Mesodermal cell (in vitro differentiated cells): Measurements from ENCODE around the gene LOC101059915.
"Not testable (repeated sequence)": the region's sequence is repeated elsewhere in the genome, so short reads cannot be mapped to it uniquely, and the experiment has no call there.

Source experiments
- H3K27ac ChIP-seq: 2 replicates; pipeline ENCODE4 v1.7.0; 2013; ENCODE audit warnings: mild to moderate bottlenecking, low read depth, low read length, moderate library complexity; ENCODE audit not compliant: severe bottlenecking
- H3K36me3 ChIP-seq: 2 replicates; pipeline ENCODE4 v1.7.1; 2013; ENCODE audit warnings: mild to moderate bottlenecking, low read length, moderate library complexity; ENCODE audit not compliant: control insufficient read depth, insufficient read depth
- H3K4me1 ChIP-seq: one replicate; pipeline ENCODE4 v1.7.1; 2013; ENCODE audit warnings: mild to moderate bottlenecking, low read length; ENCODE audit not compliant: insufficient read depth, control insufficient read depth, poor library complexity, severe bottlenecking
- H3K4me3 ChIP-seq: 2 replicates; pipeline ENCODE4 v1.7.0; 2013; ENCODE audit warnings: low read length, control low read depth, mild to moderate bottlenecking; ENCODE audit not compliant: insufficient read depth, poor library complexity, severe bottlenecking; ENCODE audit errors: extremely low read depth
- H3K9me3 ChIP-seq: 2 replicates; pipeline ENCODE4 v1.7.1; 2013; ENCODE audit warnings: mild to moderate bottlenecking, low read length, moderate library complexity; ENCODE audit not compliant: control insufficient read depth
- WGBS, 2 experiments: methylation state at CpG; one replicate each; pipeline ENCODE4 v1.1.5; 2013; ENCODE audit warnings: missing lambda C conversion rate in 2 of 2; ENCODE audit not compliant: insufficient coverage in 2 of 2; 5-methylcytosine and 5-hydroxymethylcytosine counted together

Gene LOC101059915

DNA sequence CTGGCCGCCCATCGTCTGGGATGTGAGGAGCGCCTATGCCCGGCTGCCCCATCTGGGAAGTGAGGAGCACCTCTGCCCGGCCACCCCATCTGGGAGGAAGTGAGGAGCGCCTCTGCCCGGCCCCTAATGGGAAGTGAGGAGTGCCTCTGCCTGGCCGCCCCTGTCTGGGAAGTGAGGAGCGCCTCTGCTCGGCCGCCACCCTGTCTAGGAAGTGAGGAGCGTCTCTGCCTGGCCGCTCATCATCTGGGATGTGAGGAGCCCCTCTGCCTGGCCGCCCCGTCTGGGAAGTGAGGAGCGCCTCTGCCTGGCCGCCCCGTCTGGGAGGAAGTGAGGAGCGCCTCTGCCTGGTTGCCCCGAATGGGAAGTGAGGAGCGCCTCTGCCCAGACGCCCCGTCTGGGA lies 8.3 kb downstream of the LOC101059915 start:
- not testable (repeated sequence) for H3K27ac ChIP-seq, H3K36me3 ChIP-seq, H3K9me3 ChIP-seq, H3K4me1 ChIP-seq, H3K4me3 ChIP-seq
- WGBS, 2 experiments, result 100% methylated on average over 9 of the region's 23 CpGs; no CpG with 5 or more reads in 1 of the 2 experiments

- H3K27ac ChIP-seq, H3K36me3 ChIP-seq, H3K9me3 ChIP-seq, H3K4me3 ChIP-seq, H3K4me1 ChIP-seq: not testable (repeated sequence)
- 98 to 100% methylated on average over 5 to 6 of the region's 43 CpGs for WGBS, 2 experiments
These were observed 8.9 kb downstream of the LOC101059915 start for GRCh38 chrX:71676068-71676795.

DNA sequence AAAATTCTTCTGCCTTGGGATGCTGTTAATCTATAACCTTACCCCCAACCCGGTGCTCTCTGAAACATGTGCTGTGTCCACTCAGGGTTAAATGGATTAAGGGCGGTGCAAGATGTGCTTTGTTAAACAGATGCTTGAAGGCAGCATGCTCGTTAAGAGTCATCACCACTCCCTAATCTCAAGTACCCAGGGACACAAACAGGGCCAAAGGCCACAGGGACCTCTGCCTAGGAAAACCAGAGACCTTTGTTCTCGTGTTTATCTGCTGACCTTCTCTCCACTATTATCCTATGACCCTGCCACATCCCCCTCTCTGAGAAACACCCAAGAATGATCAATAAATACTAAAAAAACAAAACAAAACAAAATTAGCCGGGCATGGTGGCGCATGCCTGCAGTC lies 9.8 kb downstream of the LOC101059915 start:
- not testable (repeated sequence) for H3K36me3 ChIP-seq, H3K4me1 ChIP-seq, H3K27ac ChIP-seq, H3K4me3 ChIP-seq, H3K9me3 ChIP-seq
- WGBS, 2 experiments, result 93 to 95% methylated on average over 2 of the region's 6 CpGs

DNA sequence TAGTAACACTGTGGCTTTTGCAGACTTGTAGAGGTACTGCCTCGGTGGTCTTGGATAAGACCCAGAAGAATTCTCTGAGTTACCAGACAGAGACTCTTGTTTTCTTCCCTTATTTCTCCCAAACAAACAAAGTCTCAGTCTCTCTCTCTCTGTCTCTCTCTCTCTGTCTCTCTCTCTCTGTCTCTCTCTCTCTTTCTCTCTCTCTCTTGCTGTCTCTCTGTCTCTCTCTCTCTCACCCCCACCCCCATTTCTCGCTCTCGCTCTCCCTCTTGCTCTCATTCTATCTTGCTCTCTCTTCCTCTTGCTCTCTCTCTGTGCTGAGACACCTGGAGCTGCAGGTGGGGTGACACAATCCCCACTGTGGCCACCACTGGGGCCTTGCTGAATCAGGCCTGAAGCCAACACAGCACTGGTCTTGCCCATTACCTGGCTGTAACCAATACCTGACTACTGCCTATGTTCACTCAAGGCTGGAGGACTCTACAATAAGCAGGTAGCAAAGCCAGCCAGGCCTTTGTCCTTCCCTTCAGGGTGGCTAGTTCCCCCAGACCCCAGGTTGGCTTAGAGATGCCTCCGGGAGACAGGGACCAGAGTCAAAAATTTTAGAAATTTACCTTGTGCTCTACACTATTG lies 12.3 kb downstream of the LOC101059915 start:
- no peaks in the 10 kb centered on the region for H3K9me3 ChIP-seq
- 86 to 90% methylated on average over 2 to 3 of the region's 4 CpGs for WGBS, 2 experiments

GRCh38 chrX:71696641-71697465 lies 29.5 kb downstream of the LOC101059915 start:
- H3K36me3 ChIP-seq, H3K4me3 ChIP-seq, H3K27ac ChIP-seq, H3K4me1 ChIP-seq, H3K9me3 ChIP-seq: not testable (repeated sequence)
- no CpG with 5 or more reads among the region's 24 CpGs for WGBS, 2 experiments

More for the DNA sequence above, 12.3 kb downstream of the LOC101059915 start:
- Histone ChIP-seq H3K36me3 (no peaks in the 10 kb centered on the region), H3K27ac (no peak overlapping the region), H3K4me1 (no peaks in the 10 kb centered on the region), H3K4me3 (no peak overlapping the region)

GRCh38 chrX:71697466-71698298 lies 30.3 kb downstream of the LOC101059915 start:
- not testable (repeated sequence) for H3K4me3 ChIP-seq, H3K4me1 ChIP-seq, H3K36me3 ChIP-seq, H3K9me3 ChIP-seq, H3K27ac ChIP-seq
- no CpG with 5 or more reads among the region's 17 CpGs for WGBS, 2 experiments

DNA sequence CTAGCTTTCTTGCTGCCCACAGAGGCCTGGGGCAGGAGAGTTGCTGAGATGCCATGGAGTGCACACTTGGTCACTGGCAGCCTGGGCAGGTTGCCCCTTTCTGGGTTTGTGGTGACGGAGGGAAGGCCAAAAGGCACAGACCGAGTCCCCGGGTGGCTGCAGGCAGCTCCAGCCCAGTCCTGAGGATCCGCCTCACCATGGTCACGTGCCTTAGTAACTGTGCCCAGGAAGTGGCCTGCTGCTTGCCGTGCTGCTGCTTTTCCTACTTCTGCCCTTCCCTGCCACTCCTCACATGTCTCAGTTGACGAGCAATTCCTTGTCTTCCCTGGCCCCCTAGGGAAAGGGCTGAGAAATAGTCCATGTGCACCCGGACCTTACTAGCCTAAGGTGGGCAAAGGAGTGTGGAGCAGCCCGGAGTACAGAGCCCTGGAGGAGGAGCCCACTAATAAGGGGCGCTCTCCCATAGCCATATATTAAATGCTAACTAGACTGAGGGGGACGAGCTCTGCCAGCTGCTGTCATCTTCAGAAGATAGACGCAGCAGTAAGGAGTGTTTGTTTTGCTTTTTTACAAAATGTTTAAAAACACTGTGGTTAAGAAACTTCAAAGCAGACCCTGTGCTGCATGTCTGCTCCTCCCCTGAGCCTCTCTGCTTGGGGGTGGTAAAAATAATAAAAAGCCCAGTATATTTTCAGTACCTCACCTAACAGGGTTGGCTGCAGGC lies 31.1 kb downstream of the LOC101059915 start:
- not testable (repeated sequence) for H3K27ac ChIP-seq, H3K36me3 ChIP-seq, H3K9me3 ChIP-seq, H3K4me3 ChIP-seq, H3K4me1 ChIP-seq
- WGBS, 2 experiments, result no CpG with 5 or more reads among the region's 12 CpGs

GRCh38 chrX:71699023-71699344 lies 31.6 kb downstream of the LOC101059915 start:
- H3K27ac ChIP-seq, H3K36me3 ChIP-seq, H3K4me3 ChIP-seq, H3K4me1 ChIP-seq, H3K9me3 ChIP-seq: not testable (repeated sequence)
- no CpG with 5 or more reads among the region's 4 CpGs for WGBS, 2 experiments

GRCh38 chrX:71702853-71703252 lies 35.5 kb downstream of the LOC101059915 start:
- not testable (repeated sequence) for H3K36me3 ChIP-seq, H3K9me3 ChIP-seq, H3K4me3 ChIP-seq, H3K4me1 ChIP-seq, H3K27ac ChIP-seq
- WGBS, 2 experiments, result no CpG with 5 or more reads among the region's 12 CpGs

GRCh38 chrX:71714064-71714463 lies 46.7 kb downstream of the LOC101059915 start:
- not testable (repeated sequence) for H3K4me3 ChIP-seq, H3K36me3 ChIP-seq, H3K27ac ChIP-seq, H3K9me3 ChIP-seq, H3K4me1 ChIP-seq
- WGBS, 2 experiments, result no CpG with 5 or more reads among the region's 14 CpGs
